IPS DF 6.9 (cell line): ENCODE data around the gene CORO2B.

Experiments used
- DNase-seq: peaks from one replicate; pipeline ENCODE4 v3.0.0-alpha.2; 2013; ENCODE audit warnings: low read depth, low spot score
- H3K27ac ChIP-seq: one replicate; pipeline ENCODE4 v1.5.1; 2013; ENCODE audit warnings: low read length, control low read depth
- H3K27me3 ChIP-seq: 2 replicates; pipeline ENCODE4 v1.6.1; 2013; ENCODE audit warnings: mild to moderate bottlenecking, low read length; ENCODE audit not compliant: control insufficient read depth, insufficient read depth
- H3K36me3 ChIP-seq: 2 replicates; pipeline ENCODE4 v1.6.1; 2013; ENCODE audit warnings: low read length; ENCODE audit not compliant: control insufficient read depth, insufficient read depth
- H3K4me1 ChIP-seq: 2 replicates; pipeline ENCODE4 v1.6.1; 2013; ENCODE audit warnings: low read length; ENCODE audit not compliant: control insufficient read depth, insufficient read depth
- H3K4me3 ChIP-seq: 2 replicates; pipeline ENCODE4 v1.5.1; 2013; ENCODE audit warnings: mild to moderate bottlenecking, low read length
- H3K9me3 ChIP-seq: 2 replicates; pipeline ENCODE4 v1.6.1; 2013; ENCODE audit warnings: low read length, inconsistent platforms; ENCODE audit not compliant: control insufficient read depth, insufficient read depth
- whole genome bisulfite sequencing: extraction: QIAGEN DNeasy Blood & Tissue Kit; methylation state at CpG from one replicate; pipeline ENCODE4 v1.1.7; 2013; ENCODE audit warnings: mixed read lengths, missing lambda C conversion rate; ENCODE audit not compliant: insufficient read length, insufficient coverage; 5-methylcytosine and 5-hydroxymethylcytosine counted together

The CORO2B gene

GRCh38 chr15:68637767-68638404 is 59.1 kb downstream of the CORO2B start:
- DNase-seq, result no peak
- no peak overlapping the region for H3K27ac ChIP-seq
- no CpG with 5 or more reads among the region's 5 CpGs for WGBS
- H3K4me3 ChIP-seq, result no peak overlapping the region
- no peaks in the 10 kb centered on the region for H3K9me3 ChIP-seq
- H3K4me1 ChIP-seq, result peaks cover 4% of the 10 kb centered on the region; the same call in 1 of the 2 replicates
- no peaks in the 10 kb centered on the region for H3K27me3 ChIP-seq
- no peaks in the 10 kb centered on the region for H3K36me3 ChIP-seq

DNA sequence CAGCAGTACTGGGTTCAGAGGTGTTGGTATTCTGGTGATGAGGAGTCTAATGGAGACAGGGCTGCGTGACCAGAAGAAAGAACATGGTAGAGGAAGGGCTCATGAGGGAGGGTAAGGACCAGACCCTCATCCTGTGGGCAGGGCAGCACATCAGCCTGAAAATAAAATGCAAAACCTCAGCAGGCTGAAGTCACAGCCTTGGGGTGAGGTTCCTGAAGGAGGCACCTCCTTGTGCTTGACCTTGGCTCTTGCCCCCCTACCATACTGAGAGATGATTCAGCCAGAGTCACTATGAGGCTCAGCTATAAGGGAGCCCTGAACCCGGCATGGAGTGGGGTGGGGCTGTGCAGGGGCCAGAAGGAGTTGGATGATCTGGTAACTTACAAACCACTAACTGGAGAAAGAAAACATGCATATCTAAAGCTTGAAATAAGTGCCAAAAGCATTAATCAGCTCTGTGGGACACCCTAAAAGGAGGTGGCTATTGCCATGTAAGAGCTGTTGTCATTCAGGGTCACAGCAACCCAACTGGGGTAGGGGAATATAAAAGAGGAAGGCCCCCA is 60.2 kb downstream of the CORO2B start:
- H3K27me3 ChIP-seq, result no peaks in the 10 kb centered on the region
- no peak for DNase-seq
- no peak overlapping the region for H3K27ac ChIP-seq
- no CpG with 5 or more reads among the region's 2 CpGs for WGBS
- no peaks in the 10 kb centered on the region for H3K9me3 ChIP-seq
- no peak overlapping the region for H3K4me3 ChIP-seq
- H3K36me3 ChIP-seq, result no peaks in the 10 kb centered on the region
- H3K4me1 ChIP-seq, result peaks cover 4% of the 10 kb centered on the region; the same call in 1 of the 2 replicates

DNA sequence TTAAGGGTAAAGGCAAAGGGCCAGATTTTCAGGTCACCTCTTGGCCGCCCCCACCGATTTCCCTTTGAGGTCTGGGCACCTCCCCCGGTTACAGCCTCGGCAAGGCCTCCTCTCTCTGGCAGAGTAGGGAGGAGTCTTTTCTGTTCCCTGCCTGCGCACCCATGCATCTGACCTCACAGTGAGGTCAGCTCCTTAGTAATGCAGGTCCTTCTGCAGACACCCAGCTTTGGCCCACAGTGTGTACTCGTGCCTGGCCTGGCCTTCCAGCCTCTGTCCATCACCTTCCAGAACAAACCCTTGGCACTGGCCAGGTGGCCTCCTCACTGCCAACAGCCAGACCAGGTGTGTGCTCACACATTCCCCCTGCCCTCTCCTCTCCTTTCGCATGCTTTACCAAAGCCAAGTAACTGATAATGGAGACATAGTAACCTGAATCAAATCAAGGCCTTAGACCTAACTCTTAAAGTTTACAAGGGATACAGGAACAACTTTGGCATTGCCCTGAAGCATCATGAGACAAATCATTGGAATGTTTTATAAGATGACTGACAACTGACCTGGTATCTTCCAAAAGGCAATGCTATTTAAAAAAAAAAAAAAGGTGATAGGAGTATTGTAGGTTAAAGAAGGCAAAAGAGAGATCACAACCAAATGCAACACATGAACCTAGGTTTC is 61.3 kb downstream of the CORO2B start:
- H3K27me3 ChIP-seq, result no peaks in the 10 kb centered on the region
- DNase-seq, result no peak
- no peaks in the 10 kb centered on the region for H3K9me3 ChIP-seq
- no peak overlapping the region for H3K27ac ChIP-seq
- no peak overlapping the region for H3K4me3 ChIP-seq
- no CpG with 5 or more reads among the region's 7 CpGs for WGBS
- H3K36me3 ChIP-seq, result no peaks in the 10 kb centered on the region
- H3K4me1 ChIP-seq, result peaks cover 2% of the 10 kb centered on the region; the same call in 1 of the 2 replicates

DNA sequence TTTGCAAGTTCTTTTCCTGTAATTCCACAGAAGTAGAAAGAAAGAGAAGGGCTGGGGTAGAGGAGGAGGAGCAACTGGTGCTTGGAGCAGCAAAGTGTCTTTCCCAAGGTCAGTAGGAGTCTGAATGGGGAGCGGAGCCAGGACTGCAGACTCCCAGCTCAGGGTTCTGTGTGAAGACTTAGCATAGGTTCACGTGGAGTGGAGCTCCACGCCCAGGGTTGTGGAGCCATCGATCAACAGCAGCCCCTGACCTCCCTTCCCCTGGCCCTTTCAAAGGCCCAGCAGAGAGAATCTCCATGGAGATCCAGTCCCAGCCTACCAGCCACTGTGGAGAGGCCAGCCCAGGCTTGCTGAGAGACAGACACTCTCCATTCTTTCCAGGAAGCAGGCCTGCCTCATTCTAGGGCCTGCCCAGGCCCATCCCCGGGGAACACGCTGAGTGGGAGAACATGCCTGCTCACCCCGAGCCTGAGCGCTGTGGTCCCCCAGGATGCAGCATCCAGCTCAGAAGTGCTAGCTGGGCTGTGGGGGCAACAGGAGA is 62.1 kb downstream of the CORO2B start:
- Histone ChIP-seq H3K4me1 (peaks cover 2% of the 10 kb centered on the region; the same call in 1 of the 2 replicates), H3K4me3 (no peak overlapping the region), H3K27me3 (no peaks in the 10 kb centered on the region), H3K36me3 (no peaks in the 10 kb centered on the region), H3K27ac (no peak overlapping the region), H3K9me3 (no peaks in the 10 kb centered on the region)
- DNase-seq, result no peak
- WGBS, result no CpG with 5 or more reads among the region's 8 CpGs

DNA sequence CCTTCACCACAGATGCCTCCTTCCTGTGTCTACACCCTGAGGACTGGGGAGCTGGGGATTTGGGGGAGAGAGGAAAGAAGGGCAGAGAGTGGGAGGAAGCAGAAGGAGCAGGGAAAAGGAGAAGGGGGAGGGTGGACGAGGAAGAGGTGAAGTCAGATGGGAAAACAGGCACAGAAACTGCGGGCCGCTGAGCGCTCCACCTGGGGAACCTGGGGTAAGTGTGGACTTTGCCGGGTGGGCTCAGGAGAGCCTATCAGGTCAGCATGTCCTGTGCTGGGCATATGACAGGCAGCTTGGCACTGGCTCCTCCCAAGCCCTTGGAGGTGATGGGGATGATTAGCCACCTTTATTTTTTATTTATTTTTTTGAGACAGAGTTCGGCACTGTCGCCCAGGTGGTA is 62.6 kb downstream of the CORO2B start:
- H3K9me3 ChIP-seq, result no peaks in the 10 kb centered on the region
- DNase-seq, result no peak
- H3K27ac ChIP-seq, result no peak overlapping the region
- WGBS, result no CpG with 5 or more reads among the region's 7 CpGs
- no peaks in the 10 kb centered on the region for H3K36me3 ChIP-seq
- no peaks in the 10 kb centered on the region for H3K27me3 ChIP-seq
- peaks cover 2% of the 10 kb centered on the region; the same call in 1 of the 2 replicates for H3K4me1 ChIP-seq
- H3K4me3 ChIP-seq, result no peak overlapping the region

GRCh38 chr15:68642491-68642845 is 63.7 kb downstream of the CORO2B start:
- Histone ChIP-seq H3K36me3 (no peaks in the 10 kb centered on the region), H3K9me3 (no peaks in the 10 kb centered on the region), H3K4me3 (no peak overlapping the region), H3K27ac (no peak overlapping the region), H3K27me3 (no peaks in the 10 kb centered on the region), H3K4me1 (peaks cover 2% of the 10 kb centered on the region; the same call in 1 of the 2 replicates)
- WGBS, result no CpG with 5 or more reads among the region's 5 CpGs
- DNase-seq, result no peak

- H3K9me3 ChIP-seq, result no peaks in the 10 kb centered on the region
- no peak for DNase-seq
- H3K4me3 ChIP-seq, result no peak overlapping the region
- H3K4me1 ChIP-seq, result peaks cover 2% of the 10 kb centered on the region; the same call in 1 of the 2 replicates
- no CpG with 5 or more reads among the region's 5 CpGs for WGBS
- H3K27me3 ChIP-seq, result no peaks in the 10 kb centered on the region
- H3K36me3 ChIP-seq, result no peaks in the 10 kb centered on the region
- no peak overlapping the region for H3K27ac ChIP-seq
Measured at GRCh38 chr15:68643216-68643830, 64.5 kb downstream of the CORO2B start.

GRCh38 chr15:68644083-68644904 is 65.5 kb downstream of the CORO2B start:
- Histone ChIP-seq H3K36me3 (no peaks in the 10 kb centered on the region), H3K27ac (no peak overlapping the region), H3K4me3 (no peak overlapping the region), H3K9me3 (no peaks in the 10 kb centered on the region), H3K4me1 (peaks cover 2% of the 10 kb centered on the region; the same call in 1 of the 2 replicates), H3K27me3 (no peaks in the 10 kb centered on the region)
- no CpG with 5 or more reads among the region's 8 CpGs for WGBS
- no peak for DNase-seq

GRCh38 chr15:68644996-68645395 is 66.2 kb downstream of the CORO2B start:
- H3K27me3 ChIP-seq, result no peaks in the 10 kb centered on the region
- no peak overlapping the region for H3K27ac ChIP-seq
- peaks cover under 1% of the 10 kb centered on the region; the same call in 1 of the 2 replicates for H3K4me1 ChIP-seq
- no peak for DNase-seq
- no peaks in the 10 kb centered on the region for H3K36me3 ChIP-seq
- no peaks in the 10 kb centered on the region for H3K9me3 ChIP-seq
- WGBS, result no CpG with 5 or more reads among the region's 17 CpGs
- H3K4me3 ChIP-seq, result no peak overlapping the region

GRCh38 chr15:68646156-68646555 is 67.4 kb downstream of the CORO2B start:
- DNase-seq, result no peak
- Histone ChIP-seq H3K9me3 (no peaks in the 10 kb centered on the region), H3K4me1 (no peaks in the 10 kb centered on the region; the same call in 1 of the 2 replicates), H3K4me3 (no peak overlapping the region), H3K36me3 (no peaks in the 10 kb centered on the region), H3K27me3 (no peaks in the 10 kb centered on the region), H3K27ac (no peak overlapping the region)
- WGBS, result no CpG with 5 or more reads among the region's 7 CpGs
